ENCODE measurements around the gene ATRIP. TPM values are rescaled to one million over a fixed set of nuclear protein-coding genes. Genes with fewer than 3 reads are reported as not detected.

The ATRIP gene
- total and polyA plus RNA-seq, 11 donors, result 2.1 to 5.1 (median 3.6) TPM

DNA sequence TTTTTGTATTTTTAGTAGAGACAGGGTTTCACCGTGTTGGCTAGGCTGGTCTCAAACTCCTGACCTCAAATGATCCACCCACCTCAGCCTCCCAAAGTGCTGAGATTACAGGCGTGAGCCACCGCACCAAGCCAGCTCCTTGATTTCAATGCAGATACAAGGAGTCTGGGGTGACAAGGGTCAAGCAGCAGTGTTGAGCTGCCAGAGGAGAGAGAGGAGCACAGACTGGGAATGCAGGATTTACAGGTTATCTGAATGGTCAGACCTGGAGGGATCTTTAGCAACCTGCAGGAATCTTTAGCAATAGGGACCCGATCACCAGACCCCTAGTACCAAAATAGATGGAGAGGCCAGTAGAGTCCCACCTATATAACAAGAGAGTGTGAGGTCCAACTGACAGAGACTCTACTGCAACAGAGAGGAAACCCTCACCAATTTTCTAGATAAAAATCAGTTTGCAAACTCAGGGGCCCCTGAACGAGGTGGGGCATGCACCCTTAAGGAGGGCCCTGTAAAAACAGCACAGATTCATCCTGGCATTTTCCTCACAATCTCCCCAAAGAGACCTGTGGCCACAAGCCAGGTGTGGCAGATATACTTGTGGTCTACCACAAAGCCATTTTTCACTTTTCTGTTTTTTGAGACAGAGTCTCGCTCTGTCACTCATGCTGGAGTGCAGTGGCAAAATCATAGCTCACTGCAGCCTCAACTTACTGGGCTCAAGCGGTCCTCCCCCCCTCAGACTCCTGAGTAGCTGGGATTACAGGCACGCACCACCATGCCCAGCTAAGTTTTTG, 68.1 kb downstream of the ATRIP start:
- Histone ChIP-seq H3K27ac (no peak overlapping the region), H3K27me3 (no peaks in the 10 kb centered on the region), H3K4me1 (peaks cover 0 to 4% (median 0%) of the 10 kb centered on the region in 12 donors), H3K9me3 (no peaks in the 10 kb centered on the region), H3K36me3 (no peaks in the 10 kb centered on the region), H3K4me3 (no peak overlapping the region)
- ATAC-seq (no peak), DNase-seq (no peak)
- intact Hi-C loops (cut with DNase I), result no loop called here
- TF ChIP-seq, protein P1, sequence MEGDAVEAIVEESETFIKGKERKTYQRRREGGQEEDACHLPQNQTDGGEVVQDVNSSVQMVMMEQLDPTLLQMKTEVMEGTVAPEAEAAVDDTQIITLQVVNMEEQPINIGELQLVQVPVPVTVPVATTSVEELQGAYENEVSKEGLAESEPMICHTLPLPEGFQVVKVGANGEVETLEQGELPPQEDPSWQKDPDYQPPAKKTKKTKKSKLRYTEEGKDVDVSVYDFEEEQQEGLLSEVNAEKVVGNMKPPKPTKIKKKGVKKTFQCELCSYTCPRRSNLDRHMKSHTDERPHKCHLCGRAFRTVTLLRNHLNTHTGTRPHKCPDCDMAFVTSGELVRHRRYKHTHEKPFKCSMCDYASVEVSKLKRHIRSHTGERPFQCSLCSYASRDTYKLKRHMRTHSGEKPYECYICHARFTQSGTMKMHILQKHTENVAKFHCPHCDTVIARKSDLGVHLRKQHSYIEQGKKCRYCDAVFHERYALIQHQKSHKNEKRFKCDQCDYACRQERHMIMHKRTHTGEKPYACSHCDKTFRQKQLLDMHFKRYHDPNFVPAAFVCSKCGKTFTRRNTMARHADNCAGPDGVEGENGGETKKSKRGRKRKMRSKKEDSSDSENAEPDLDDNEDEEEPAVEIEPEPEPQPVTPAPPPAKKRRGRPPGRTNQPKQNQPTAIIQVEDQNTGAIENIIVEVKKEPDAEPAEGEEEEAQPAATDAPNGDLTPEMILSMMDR (IDR thresholded peaks at IDR 0.05), result no peak
- TF ChIP-seq POLR2A (IDR thresholded peaks at IDR 0.05), result no peak
- 87 to 91% (median 89%) methylated on average over 8 of the region's 8 CpGs for WGBS, 4 donors

Other genes starting within 250 kb of the ATRIP start
- 1 to 10 TPM in 1 of 9 donors, under 1 TPM in 1, not detected in 7; 0.48 to 3.0 TPM for gene CAMP, start 223.2 kb upstream of the ATRIP start, total RNA-seq
- 1 to 10 TPM in 1 of 2 donors, under 1 TPM in 1; 0.76 to 1.2 TPM for gene CAMP, start 223.2 kb upstream of the ATRIP start, polyA plus RNA-seq
- gene ZNF589, start 205.6 kb upstream of the ATRIP start, total RNA-seq, result 1 to 10 TPM; 2.7 to 7.5 (median 4.8) TPM
- gene ZNF589, start 205.6 kb upstream of the ATRIP start, polyA plus RNA-seq, result 1 to 10 TPM; 3.0 to 3.9 TPM
- 10 to 100 TPM; 14.4 to 24.7 (median 19.8) TPM for gene NME6, start 145.4 kb upstream of the ATRIP start, total RNA-seq
- 10 to 100 TPM; 12.3 to 20.7 TPM for gene NME6, start 145.4 kb upstream of the ATRIP start, polyA plus RNA-seq
- gene SPINK8, start 113.1 kb upstream of the ATRIP start, total RNA-seq, result not detected
- not detected for gene SPINK8, start 113.1 kb upstream of the ATRIP start, polyA plus RNA-seq
- gene FBXW12, start 74.5 kb upstream of the ATRIP start, total RNA-seq, result not detected
- gene FBXW12, start 74.5 kb upstream of the ATRIP start, polyA plus RNA-seq, result not detected
- gene PLXNB1, start 16.7 kb upstream of the ATRIP start, total RNA-seq, result 10 to 100 TPM; 28.0 to 71.8 (median 46.4) TPM
- gene PLXNB1, start 16.7 kb upstream of the ATRIP start, polyA plus RNA-seq, result 10 to 100 TPM; 31.8 to 64.6 TPM
- gene CCDC51, start 6.6 kb upstream of the ATRIP start, total RNA-seq, result 10 to 100 TPM in 6 of 9 donors, 1 to 10 TPM in 3; 8.2 to 14.8 (median 11.6) TPM
- 10 to 100 TPM in 1 of 2 donors, 1 to 10 TPM in 1; 9.3 to 13.5 TPM for gene CCDC51, start 6.6 kb upstream of the ATRIP start, polyA plus RNA-seq
- 100 to 1,000 TPM; 177 to 284 (median 198) TPM for gene TMA7, start 6.5 kb upstream of the ATRIP start, total RNA-seq
- 100 to 1,000 TPM; 289 to 733 TPM for gene TMA7, start 6.5 kb upstream of the ATRIP start, polyA plus RNA-seq
- 100 to 1,000 TPM in 2 of 9 donors, 10 to 100 TPM in 7; 38.6 to 124 (median 54.6) TPM for gene SHISA5, start 57.4 kb downstream of the ATRIP start, total RNA-seq
- 10 to 100 TPM; 25.8 to 68.5 TPM for gene SHISA5, start 57.4 kb downstream of the ATRIP start, polyA plus RNA-seq
- gene PFKFB4, start 110.1 kb downstream of the ATRIP start, total RNA-seq, result 1 to 10 TPM in 5 of 9 donors, under 1 TPM in 4; 0.44 to 9.1 (median 1.0) TPM
- 1 to 10 TPM; 1.2 to 1.3 TPM for gene PFKFB4, start 110.1 kb downstream of the ATRIP start, polyA plus RNA-seq
- under 1 TPM in 5 of 9 donors, not detected in 4; 0.23 to 0.35 (median 0.25) TPM for gene UCN2, start 117.0 kb downstream of the ATRIP start, total RNA-seq
- under 1 TPM; 0.11 to 0.15 TPM for gene UCN2, start 117.0 kb downstream of the ATRIP start, polyA plus RNA-seq
- 10 to 100 TPM in 6 of 9 donors, 1 to 10 TPM in 3; 2.4 to 25.2 (median 11.5) TPM for gene COL7A1, start 148.6 kb downstream of the ATRIP start, total RNA-seq
- 10 to 100 TPM in 1 of 2 donors, 1 to 10 TPM in 1; 4.8 to 18.5 TPM for gene COL7A1, start 148.6 kb downstream of the ATRIP start, polyA plus RNA-seq
- 1,000 to 10,000 TPM in 5 of 9 donors, 100 to 1,000 TPM in 4; 580 to 2,191 (median 1,008) TPM for gene UQCRC1, start 162.9 kb downstream of the ATRIP start, total RNA-seq
- gene UQCRC1, start 162.9 kb downstream of the ATRIP start, polyA plus RNA-seq, result 1,000 to 10,000 TPM in 1 of 2 donors, 100 to 1,000 TPM in 1; 802 to 1,337 TPM
- gene TMEM89, start 175.0 kb downstream of the ATRIP start, total RNA-seq, result not detected
- gene TMEM89, start 175.0 kb downstream of the ATRIP start, polyA plus RNA-seq, result not detected
- 10 to 100 TPM in 3 of 9 donors, 1 to 10 TPM in 6; 6.7 to 14.6 (median 9.2) TPM for gene SLC26A6, start 188.7 kb downstream of the ATRIP start, total RNA-seq
- 10 to 100 TPM; 10.0 to 12.9 TPM for gene SLC26A6, start 188.7 kb downstream of the ATRIP start, polyA plus RNA-seq
- gene CELSR3, start 216.1 kb downstream of the ATRIP start, total RNA-seq, result under 1 TPM; 0.10 to 0.36 (median 0.19) TPM
- gene CELSR3, start 216.1 kb downstream of the ATRIP start, polyA plus RNA-seq, result under 1 TPM; 0.18 to 0.23 TPM
- gene NCKIPSD, start 239.2 kb downstream of the ATRIP start, total RNA-seq, result 10 to 100 TPM in 7 of 9 donors, 1 to 10 TPM in 2; 9.8 to 47.6 (median 14.7) TPM
- gene NCKIPSD, start 239.2 kb downstream of the ATRIP start, polyA plus RNA-seq, result 10 to 100 TPM; 11.5 to 16.9 TPM

Data from heart left ventricle (tissue), 16 donors.